ENCODE data around the gene ATP2B3.
A peak's percentile ranks its signal among the peaks of the same experiment; 100 is the strongest.

The ATP2B3 gene

GRCh38 chrX:153576961-153577360 is 59.5 kb downstream of the ATP2B3 start:
- DNase-seq, result no peak

- no peak for DNase-seq
Observed at GRCh38 chrX:153578200-153578835, 60.9 kb downstream of the ATP2B3 start.

- DNase-seq, result no peak
Observed at GRCh38 chrX:153578889-153579288, 61.4 kb downstream of the ATP2B3 start.

GRCh38 chrX:153580700-153581386 is 63.4 kb downstream of the ATP2B3 start:
- DNase-seq, result no peak

GRCh38 chrX:153582896-153583295 is 65.5 kb downstream of the ATP2B3 start:
- peak; percentile 12 for DNase-seq

GRCh38 chrX:153583433-153583832 is 66.0 kb downstream of the ATP2B3 start:
- no peak for DNase-seq

GRCh38 chrX:153585827-153586226 is 68.4 kb downstream of the ATP2B3 start:
- DNase-seq, result no peak

GRCh38 chrX:153587342-153587741 is 69.9 kb downstream of the ATP2B3 start:
- no peak for DNase-seq

- DNase-seq, result no peak
Observed at GRCh38 chrX:153588021-153588781, 70.8 kb downstream of the ATP2B3 start.

GRCh38 chrX:153588782-153589446 is 71.5 kb downstream of the ATP2B3 start:
- no peak for DNase-seq

- DNase-seq, result no peak
Observed at GRCh38 chrX:153590961-153591956, 73.8 kb downstream of the ATP2B3 start.

- DNase-seq, result no peak
Observed at GRCh38 chrX:153592091-153592833, 74.8 kb downstream of the ATP2B3 start.

GRCh38 chrX:153592966-153593688 is 75.7 kb downstream of the ATP2B3 start:
- no peak for DNase-seq

- DNase-seq, result no peak
Observed at GRCh38 chrX:153593811-153594500, 76.5 kb downstream of the ATP2B3 start.

- no peak for DNase-seq
Observed at GRCh38 chrX:153595387-153595786, 77.9 kb downstream of the ATP2B3 start.

GRCh38 chrX:153595859-153596857 is 78.7 kb downstream of the ATP2B3 start:
- DNase-seq, result no peak

GRCh38 chrX:153596981-153597750 is 79.7 kb downstream of the ATP2B3 start:
- no peak for DNase-seq

All from EL (cell line).